ENCODE data around the gene RBM47.

DNA sequence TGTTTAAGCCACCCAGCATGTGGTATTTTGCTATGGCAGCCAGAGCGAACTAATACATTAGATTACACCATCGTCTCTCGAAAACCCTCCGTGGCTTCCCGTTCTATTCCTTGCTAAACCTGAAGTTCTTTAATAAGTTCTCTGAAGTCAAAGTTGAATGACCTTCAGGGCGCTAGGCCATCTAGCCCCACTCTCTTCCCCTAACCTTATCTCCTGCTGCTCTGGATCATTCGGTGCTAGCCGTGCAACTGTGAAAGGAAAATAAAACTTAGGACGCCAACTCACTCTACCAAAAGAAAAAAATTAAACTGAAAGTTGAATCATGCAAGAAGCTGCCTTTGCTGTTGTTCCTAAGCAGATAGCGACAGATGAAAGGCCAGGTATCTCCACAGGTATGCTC lies 254.6 kb downstream of the RBM47 start:
- TF ChIP-seq SRF (IDR thresholded peaks at IDR 0.05; ENCODE audit: low read depth in 2 of 2, low read length in 2 of 2) (no peak), SP1 (IDR thresholded peaks at IDR 0.05; ENCODE audit: low read depth, low read length) (no peak), EZH2 (IDR thresholded peaks at IDR 0.05; ENCODE audit: borderline replicate concordance, control insufficient read depth, low read depth, low read length) (no peak), POLR2A (IDR thresholded peaks at IDR 0.05; ENCODE audit: low read depth, low read length) (no peak)
- TF ChIP-seq, protein P1, sequence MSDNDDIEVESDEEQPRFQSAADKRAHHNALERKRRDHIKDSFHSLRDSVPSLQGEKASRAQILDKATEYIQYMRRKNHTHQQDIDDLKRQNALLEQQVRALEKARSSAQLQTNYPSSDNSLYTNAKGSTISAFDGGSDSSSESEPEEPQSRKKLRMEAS (IDR thresholded peaks at IDR 0.05; ENCODE audit: low read depth, low read length): no peak
- TF ChIP-seq, protein P2, sequence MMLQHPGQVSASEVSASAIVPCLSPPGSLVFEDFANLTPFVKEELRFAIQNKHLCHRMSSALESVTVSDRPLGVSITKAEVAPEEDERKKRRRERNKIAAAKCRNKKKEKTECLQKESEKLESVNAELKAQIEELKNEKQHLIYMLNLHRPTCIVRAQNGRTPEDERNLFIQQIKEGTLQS (IDR thresholded peaks at IDR 0.05; ENCODE audit: borderline replicate concordance, extremely low read depth, low read depth, low read length): no peak

All from GM12878 (cell line).